GM18505 (cell line): ENCODE measurements around the gene RBBP4.

Source experiments
- ATAC-seq: cut with Tn5 transposase; IDR thresholded peaks from one replicate; pipeline ENCODE4 v1.9.1; 2021; ENCODE audit not compliant: unreplicated experiment
- POLR2A ChIP-seq: IDR thresholded peaks from 4 replicates; pipeline ENCODE4 v1.6.1; 2011; ENCODE audit warnings: borderline replicate concordance; ENCODE audit not compliant: insufficient read depth, insufficient read length; ENCODE audit errors: extremely low read depth

The RBBP4 gene

GRCh38 chr1:32650752-32651460, at the start of gene RBBP4:
Gene RBBP4, plus strand, starts transcription at chr1:32651208. Its CDS starts 99 bp downstream, at chr1:32651307.
- ATAC-seq, result peak; percentile 77
- peak; percentile 76 for TF ChIP-seq POLR2A

- TF ChIP-seq POLR2A, result no peak
- ATAC-seq, result no peak
These were observed 45.1 kb upstream of the RBBP4 start for GRCh38 chr1:32605711-32606424.

- TF ChIP-seq POLR2A, result no peak
- no peak for ATAC-seq
These were observed 44.2 kb upstream of the RBBP4 start for GRCh38 chr1:32606565-32607371.

- TF ChIP-seq POLR2A, result no peak
- ATAC-seq, result no peak
These were observed 41.8 kb upstream of the RBBP4 start for GRCh38 chr1:32609180-32609579.

DNA sequence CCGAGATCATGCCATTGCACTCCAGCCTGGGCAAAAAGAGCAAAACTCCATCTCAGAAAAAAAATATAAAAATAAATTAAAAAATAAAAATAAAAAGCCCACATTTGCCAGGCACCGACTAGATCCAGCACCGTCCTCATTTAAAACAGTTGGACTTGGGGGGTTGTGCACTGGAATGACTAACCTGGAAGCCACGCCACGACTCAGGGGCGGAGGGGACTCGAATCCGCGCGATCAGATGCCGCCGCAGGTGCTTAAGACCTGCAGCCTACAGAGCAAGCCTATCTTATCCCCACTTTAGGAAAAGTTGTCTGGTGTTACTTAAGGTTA, 39.2 kb upstream of the RBBP4 start:
- no peak for ATAC-seq
- TF ChIP-seq POLR2A, result no peak

- peak; percentile 61 for TF ChIP-seq POLR2A
- peak; percentile 55 for ATAC-seq
These were observed 38.7 kb upstream of the RBBP4 start for GRCh38 chr1:32612189-32612881.

DNA sequence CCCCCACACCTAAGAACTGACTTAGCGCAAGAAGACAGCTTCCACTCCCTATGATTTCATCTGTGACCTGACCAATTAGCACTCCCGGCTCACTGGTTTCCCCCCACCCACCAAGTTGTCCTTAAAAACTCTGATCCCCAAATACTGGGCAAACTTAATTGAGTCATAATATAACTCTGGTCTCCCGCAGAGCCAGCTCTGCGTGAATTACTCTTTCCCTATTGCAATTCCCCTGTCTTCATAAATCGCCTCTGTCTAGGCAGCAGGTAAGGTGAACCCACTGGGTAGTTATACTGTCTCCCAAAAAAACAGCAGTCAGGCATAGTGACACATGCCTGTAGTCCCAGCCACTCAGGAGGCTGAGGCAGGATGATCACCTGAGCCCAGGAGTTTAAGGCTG, 37.5 kb upstream of the RBBP4 start:
- ATAC-seq, result no peak
- TF ChIP-seq POLR2A, result no peak

GRCh38 chr1:32618673-32619221, 32.3 kb upstream of the RBBP4 start:
- no peak for TF ChIP-seq POLR2A
- ATAC-seq, result no peak

GRCh38 chr1:32619701-32620485, 31.1 kb upstream of the RBBP4 start:
- no peak for ATAC-seq
- TF ChIP-seq POLR2A, result no peak

- no peak for ATAC-seq
- no peak for TF ChIP-seq POLR2A
These were observed 28.8 kb upstream of the RBBP4 start for GRCh38 chr1:32622205-32622604.

DNA sequence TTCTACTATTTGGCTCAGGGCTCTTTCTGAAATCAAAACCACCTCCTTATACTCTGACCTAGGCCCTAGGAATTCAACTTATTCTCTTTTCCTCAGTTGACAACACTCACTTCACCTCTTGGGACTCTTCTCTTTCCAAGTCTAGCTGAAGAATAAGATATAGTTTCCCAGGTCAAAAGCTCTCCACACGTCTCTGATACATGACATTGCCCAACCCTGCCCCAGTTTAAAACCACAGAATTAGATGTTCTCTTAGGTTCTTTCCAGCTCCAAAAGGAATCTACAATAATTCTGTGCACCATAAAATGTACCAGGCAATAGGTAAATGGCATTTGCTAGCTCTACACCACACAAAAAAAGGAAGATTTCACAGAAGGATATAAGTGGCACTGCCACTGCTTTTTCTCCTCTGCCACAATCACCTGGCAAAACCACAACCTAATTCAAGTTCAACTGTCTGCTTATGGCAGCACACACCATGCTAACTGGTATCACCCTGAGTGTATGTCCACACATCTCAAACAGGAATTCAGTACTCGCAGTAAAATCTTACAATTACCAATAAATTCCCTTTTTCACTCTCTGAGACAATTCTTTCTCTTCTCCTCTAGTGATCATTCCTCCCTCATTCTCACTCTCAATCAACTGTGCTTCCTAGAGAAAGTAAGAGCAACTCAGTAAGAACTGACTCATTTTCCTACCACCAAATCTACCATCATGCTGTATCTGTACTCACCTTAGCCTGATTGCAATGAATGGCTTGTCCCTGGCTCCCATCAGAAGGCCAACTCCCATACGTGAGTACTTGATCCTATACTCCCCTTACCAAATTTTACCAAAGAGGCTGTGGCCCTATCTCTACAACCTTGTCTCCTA, 28.0 kb upstream of the RBBP4 start:
- ATAC-seq, result no peak
- TF ChIP-seq POLR2A, result no peak
